IPS-20b (cell line): Measurements from ENCODE around the gene DIDO1.
A peak's percentile ranks its signal among the peaks of the same experiment; 100 is the strongest.

Experiments used
- H3K27ac ChIP-seq: one replicate; pipeline ENCODE4 v1.5.1; 2013; ENCODE audit warnings: low read length
- H3K27me3 ChIP-seq: 2 replicates; pipeline ENCODE4 v1.6.1; 2013; ENCODE audit warnings: mild to moderate bottlenecking, low read length, inconsistent platforms; ENCODE audit not compliant: insufficient read depth
- H3K36me3 ChIP-seq: 2 replicates; pipeline ENCODE4 v1.6.1; 2013; ENCODE audit warnings: low read depth, mild to moderate bottlenecking, inconsistent platforms, low read length, moderate library complexity; ENCODE audit not compliant: insufficient read depth
- H3K4me1 ChIP-seq: 2 replicates; pipeline ENCODE4 v1.6.1; 2013; ENCODE audit warnings: mild to moderate bottlenecking, control low read depth, inconsistent platforms, low read length, moderate library complexity; ENCODE audit not compliant: insufficient read depth
- H3K4me3 ChIP-seq: 2 replicates; pipeline ENCODE4 v1.5.1; 2013; ENCODE audit warnings: mild to moderate bottlenecking, low read length, inconsistent platforms
- H3K9ac ChIP-seq: 2 replicates; pipeline ENCODE4 v1.6.1; 2013; ENCODE audit warnings: low read depth, mild to moderate bottlenecking, inconsistent platforms, low read length, moderate library complexity
- H3K9me3 ChIP-seq: 2 replicates; pipeline ENCODE4 v1.6.1; 2013; ENCODE audit warnings: mild to moderate bottlenecking, low read depth, low read length, inconsistent platforms; ENCODE audit not compliant: insufficient read depth

Gene DIDO1

GRCh38 chr20:62926229-62927127 lies at the start of gene DIDO1:
Gene DIDO1 (minus strand): TSS chr20:62926505.
- Histone ChIP-seq H3K9me3 (no peaks in the 10 kb centered on the region), H3K4me1 (peaks cover 49% of the 10 kb centered on the region), H3K27ac (peak within 1 kb of the TSS; percentile 95), H3K27me3 (no peaks in the 10 kb centered on the region), H3K9ac (peak within 1 kb of the TSS; percentile 92), H3K4me3 (peak within 1 kb of the TSS; percentile 99), H3K36me3 (0 out of 2 replicates have a peak, but pooled peaks cover 7% of the 10 kb centered on the region)

- Histone ChIP-seq H3K27ac (no peak overlapping the region), H3K4me3 (no peak overlapping the region), H3K9me3 (no peaks in the 10 kb centered on the region), H3K27me3 (peaks cover 72% of the 10 kb centered on the region), H3K9ac (no peak overlapping the region), H3K4me1 (peaks cover 3% of the 10 kb centered on the region; the same call in 1 of the 2 replicates), H3K36me3 (no peaks in the 10 kb centered on the region)
Observed at GRCh38 chr20:62975251-62975760, 49.0 kb upstream of the DIDO1 start.

GRCh38 chr20:62972845-62973745 lies 46.8 kb upstream of the DIDO1 start:
- Histone ChIP-seq H3K9ac (no peak overlapping the region), H3K36me3 (no peaks in the 10 kb centered on the region), H3K9me3 (no peaks in the 10 kb centered on the region), H3K4me3 (peak overlapping the region; percentile 51; the same call in 1 of the 2 replicates), H3K27ac (no peak overlapping the region), H3K27me3 (peaks cover 58% of the 10 kb centered on the region), H3K4me1 (no peaks in the 10 kb centered on the region)

GRCh38 chr20:62971950-62972844 lies 45.9 kb upstream of the DIDO1 start:
- no peak overlapping the region for H3K9ac ChIP-seq
- no peaks in the 10 kb centered on the region for H3K36me3 ChIP-seq
- no peak overlapping the region for H3K27ac ChIP-seq
- H3K27me3 ChIP-seq: peaks cover 58% of the 10 kb centered on the region
- H3K4me3 ChIP-seq: peak overlapping the region; percentile 51; the same call in 1 of the 2 replicates
- H3K4me1 ChIP-seq: no peaks in the 10 kb centered on the region
- no peaks in the 10 kb centered on the region for H3K9me3 ChIP-seq

- Histone ChIP-seq H3K9me3 (no peaks in the 10 kb centered on the region), H3K27ac (no peak overlapping the region), H3K9ac (no peak overlapping the region), H3K4me3 (no peak overlapping the region), H3K4me1 (no peaks in the 10 kb centered on the region), H3K27me3 (peaks cover 52% of the 10 kb centered on the region), H3K36me3 (no peaks in the 10 kb centered on the region)
Observed at GRCh38 chr20:62971211-62971949, 45.1 kb upstream of the DIDO1 start.

GRCh38 chr20:62970307-62971210 lies 44.3 kb upstream of the DIDO1 start:
- Histone ChIP-seq H3K4me1 (no peaks in the 10 kb centered on the region), H3K9me3 (no peaks in the 10 kb centered on the region), H3K27me3 (peaks cover 44% of the 10 kb centered on the region), H3K4me3 (no peak overlapping the region), H3K27ac (no peak overlapping the region), H3K9ac (no peak overlapping the region), H3K36me3 (no peaks in the 10 kb centered on the region)

- H3K4me1 ChIP-seq: no peaks in the 10 kb centered on the region
- H3K9me3 ChIP-seq: no peaks in the 10 kb centered on the region
- H3K36me3 ChIP-seq: no peaks in the 10 kb centered on the region
- H3K27ac ChIP-seq: no peak overlapping the region
- no peak overlapping the region for H3K4me3 ChIP-seq
- no peak overlapping the region for H3K9ac ChIP-seq
- peaks cover 38% of the 10 kb centered on the region for H3K27me3 ChIP-seq
Observed at GRCh38 chr20:62969939-62970306, 43.6 kb upstream of the DIDO1 start.

- H3K9ac ChIP-seq: no peak overlapping the region
- H3K4me3 ChIP-seq: no peak overlapping the region
- H3K4me1 ChIP-seq: no peaks in the 10 kb centered on the region
- peaks cover 31% of the 10 kb centered on the region for H3K27me3 ChIP-seq
- no peaks in the 10 kb centered on the region for H3K36me3 ChIP-seq
- H3K27ac ChIP-seq: no peak overlapping the region
- no peaks in the 10 kb centered on the region for H3K9me3 ChIP-seq
Observed at GRCh38 chr20:62969179-62969760, 43.0 kb upstream of the DIDO1 start.

GRCh38 chr20:62968378-62969178 lies 42.3 kb upstream of the DIDO1 start:
- Histone ChIP-seq H3K36me3 (no peaks in the 10 kb centered on the region), H3K4me1 (no peaks in the 10 kb centered on the region), H3K27ac (no peak overlapping the region), H3K27me3 (peaks cover 24% of the 10 kb centered on the region), H3K4me3 (no peak overlapping the region), H3K9me3 (no peaks in the 10 kb centered on the region), H3K9ac (no peak overlapping the region)
